Stimulated activated CD4-positive, alpha-beta T cell treated with anti-CD3 and anti-CD28 coated beads, TNF-alpha, amount 100 ng/mL, for 1 hour (primary cell): ENCODE data around the gene MEOX1.
"Not testable (repeated sequence)": the region's sequence is repeated elsewhere in the genome, so short reads cannot be mapped to it uniquely, and the experiment has no call there.

Experiments
- DNase-seq, 3 donors: peaks; one replicate each; pipeline ENCODE4 v3.0.0-alpha.2; 2020; ENCODE audit warnings: low read depth in 3 of 3, low spot score in 1 of 3

MEOX1 gene

GRCh38 chr17:43619705-43620104, 42.0 kb downstream of the MEOX1 start:
- no peak for DNase-seq

- no peak for DNase-seq
Measured at GRCh38 chr17:43618276-43618675, 43.4 kb downstream of the MEOX1 start.

- DNase-seq = no peak
Measured at GRCh38 chr17:43616852-43617251, 44.9 kb downstream of the MEOX1 start.

GRCh38 chr17:43616421-43616820, 45.3 kb downstream of the MEOX1 start:
- DNase-seq = no peak

GRCh38 chr17:43616029-43616351, 45.7 kb downstream of the MEOX1 start:
- DNase-seq = no peak

- DNase-seq = no peak
Measured at GRCh38 chr17:43615330-43616028, 46.2 kb downstream of the MEOX1 start.

- DNase-seq = no peak
Measured at GRCh38 chr17:43614561-43614960, 47.2 kb downstream of the MEOX1 start.

- no peak for DNase-seq
Measured at GRCh38 chr17:43613917-43614316, 47.8 kb downstream of the MEOX1 start.

- no peak for DNase-seq
Measured at GRCh38 chr17:43612515-43612914, 49.2 kb downstream of the MEOX1 start.

- DNase-seq = no peak
Measured at GRCh38 chr17:43611230-43611969, 50.3 kb downstream of the MEOX1 start.

- no peak for DNase-seq
Measured at GRCh38 chr17:43609613-43610385, 51.9 kb downstream of the MEOX1 start.

GRCh38 chr17:43608313-43608712, 53.4 kb downstream of the MEOX1 start:
- no peak for DNase-seq

GRCh38 chr17:43604549-43604948, 57.2 kb downstream of the MEOX1 start:
- no peak for DNase-seq

GRCh38 chr17:43603321-43603720, 58.4 kb downstream of the MEOX1 start:
- DNase-seq = no peak

GRCh38 chr17:43602556-43602955, 59.2 kb downstream of the MEOX1 start:
- DNase-seq = not testable (repeated sequence)

- DNase-seq = no peak
Measured at GRCh38 chr17:43601280-43602039, 60.3 kb downstream of the MEOX1 start.

- no peak for DNase-seq
Measured at GRCh38 chr17:43599835-43600234, 61.9 kb downstream of the MEOX1 start.

- no peak for DNase-seq
Measured at GRCh38 chr17:43599046-43599395, 62.7 kb downstream of the MEOX1 start.

GRCh38 chr17:43598357-43599045, 63.2 kb downstream of the MEOX1 start:
- DNase-seq = no peak

- no peak for DNase-seq
Measured at GRCh38 chr17:43597624-43598356, 63.9 kb downstream of the MEOX1 start.
